ENCODE results near the gene S100A11.

S100A11 gene

DNA sequence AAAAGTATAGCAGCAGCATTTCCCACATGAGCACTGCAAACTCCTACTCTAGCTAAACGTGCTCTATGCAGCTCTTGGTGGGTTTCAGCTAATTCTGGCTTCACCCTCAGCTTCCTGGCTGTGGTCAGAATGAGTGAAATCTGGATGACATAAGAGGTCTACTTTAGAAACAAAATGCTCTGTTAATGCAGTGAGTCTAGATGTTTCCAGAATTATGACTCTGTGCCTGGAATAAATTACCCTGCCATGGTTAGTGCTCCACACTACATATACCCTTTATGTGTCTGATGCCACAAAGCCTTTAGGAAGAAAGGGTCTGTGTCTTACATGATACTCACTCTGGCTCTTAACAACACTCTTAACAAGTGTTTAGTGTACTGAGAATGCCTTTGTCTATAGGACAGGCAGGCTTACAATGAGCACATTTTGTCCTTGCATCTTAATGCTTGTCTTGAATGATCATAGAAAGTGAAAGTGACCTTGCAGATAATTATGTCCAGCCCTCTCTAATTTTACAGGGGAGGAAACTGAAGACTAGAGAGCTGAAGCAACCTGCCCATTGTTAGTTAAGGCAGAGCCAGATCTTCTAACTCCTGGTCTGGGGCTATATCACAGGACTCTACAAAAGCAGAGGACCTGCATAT lies 52.4 kb downstream of the S100A11 start:
- no peak for DNase-seq (ENCODE audit: low read depth)
